ENCODE data around the gene KRTAP9-1.
"Not testable (repeated sequence)": the region's sequence is repeated elsewhere in the genome, so short reads cannot be mapped to it uniquely, and the experiment has no call there.

Gene KRTAP9-1

GRCh38 chr17:41149652-41149985 is 40.1 kb upstream of the KRTAP9-1 start, which contains the start of gene KRTAP4-5:
TSS of gene KRTAP4-5 (minus strand) at chr17:41149825. CDS start at chr17:41149767, 58 bp downstream.
- no peak for DNase-seq (ENCODE audit: low read depth)
- H3K4me3 ChIP-seq (ENCODE audit: low read depth, low read length): no peak within 1 kb of the TSS
- no peak for TF ChIP-seq CTCF (IDR thresholded peaks at IDR 0.05; ENCODE audit: control insufficient read depth, extremely low read depth, insufficient read depth)

- DNase-seq (ENCODE audit: low read depth): no peak
- no peak for TF ChIP-seq CTCF (IDR thresholded peaks at IDR 0.05; ENCODE audit: control insufficient read depth, extremely low read depth, insufficient read depth)
- no peak overlapping the region for H3K4me3 ChIP-seq (ENCODE audit: low read depth, low read length)
Observed at GRCh38 chr17:41150026-41150425, 39.7 kb upstream of the KRTAP9-1 start.

- no peak for DNase-seq (ENCODE audit: low read depth)
- no peak for TF ChIP-seq CTCF (IDR thresholded peaks at IDR 0.05; ENCODE audit: control insufficient read depth, extremely low read depth, insufficient read depth)
- no peak overlapping the region for H3K4me3 ChIP-seq (ENCODE audit: low read depth, low read length)
Observed at GRCh38 chr17:41151525-41151924, 38.2 kb upstream of the KRTAP9-1 start.

GRCh38 chr17:41153856-41154255 is 35.8 kb upstream of the KRTAP9-1 start:
- no peak overlapping the region for H3K4me3 ChIP-seq (ENCODE audit: low read depth, low read length)
- no peak for TF ChIP-seq CTCF (IDR thresholded peaks at IDR 0.05; ENCODE audit: control insufficient read depth, extremely low read depth, insufficient read depth)
- no peak for DNase-seq (ENCODE audit: low read depth)

GRCh38 chr17:41160190-41160589 is 29.5 kb upstream of the KRTAP9-1 start:
- not testable (repeated sequence) for H3K4me3 ChIP-seq (ENCODE audit: low read depth, low read length); DNase-seq (ENCODE audit: low read depth)

GRCh38 chr17:41160648-41161047 is 29.0 kb upstream of the KRTAP9-1 start, which contains the start of gene KRTAP4-4:
TSS of gene KRTAP4-4 (minus strand) at chr17:41160748. CDS start at chr17:41160691, 57 bp downstream.
- DNase-seq (ENCODE audit: low read depth): no peak
- TF ChIP-seq CTCF (IDR thresholded peaks at IDR 0.05; ENCODE audit: control insufficient read depth, extremely low read depth, insufficient read depth): no peak
- H3K4me3 ChIP-seq (ENCODE audit: low read depth, low read length): no peak within 1 kb of the TSS

- DNase-seq (ENCODE audit: low read depth): no peak
- TF ChIP-seq CTCF (IDR thresholded peaks at IDR 0.05; ENCODE audit: control insufficient read depth, extremely low read depth, insufficient read depth): no peak
- H3K4me3 ChIP-seq (ENCODE audit: low read depth, low read length): no peak overlapping the region
Observed at GRCh38 chr17:41163828-41164227, 25.9 kb upstream of the KRTAP9-1 start.
